HG02870 (cell line): ENCODE data around the gene TRIM46.

Experiments used
- ATAC-seq: cut with Tn5 transposase; IDR thresholded peaks from one replicate; pipeline ENCODE4 v1.9.1; 2021; ENCODE audit warnings: mild to moderate bottlenecking, moderate library complexity; ENCODE audit not compliant: unreplicated experiment

Gene TRIM46

GRCh38 chr1:155171836-155172731 lies 1.6 kb upstream of the TRIM46 start:
- peak; percentile 27 for ATAC-seq

GRCh38 chr1:155172732-155173477 lies 744 bp upstream of the TRIM46 start, which contains the start of gene KRTCAP2:
Gene KRTCAP2 (minus strand): TSS chr1:155173304. CDS start chr1:155173224, 80 bp downstream.
- peak; percentile 49 for ATAC-seq

DNA sequence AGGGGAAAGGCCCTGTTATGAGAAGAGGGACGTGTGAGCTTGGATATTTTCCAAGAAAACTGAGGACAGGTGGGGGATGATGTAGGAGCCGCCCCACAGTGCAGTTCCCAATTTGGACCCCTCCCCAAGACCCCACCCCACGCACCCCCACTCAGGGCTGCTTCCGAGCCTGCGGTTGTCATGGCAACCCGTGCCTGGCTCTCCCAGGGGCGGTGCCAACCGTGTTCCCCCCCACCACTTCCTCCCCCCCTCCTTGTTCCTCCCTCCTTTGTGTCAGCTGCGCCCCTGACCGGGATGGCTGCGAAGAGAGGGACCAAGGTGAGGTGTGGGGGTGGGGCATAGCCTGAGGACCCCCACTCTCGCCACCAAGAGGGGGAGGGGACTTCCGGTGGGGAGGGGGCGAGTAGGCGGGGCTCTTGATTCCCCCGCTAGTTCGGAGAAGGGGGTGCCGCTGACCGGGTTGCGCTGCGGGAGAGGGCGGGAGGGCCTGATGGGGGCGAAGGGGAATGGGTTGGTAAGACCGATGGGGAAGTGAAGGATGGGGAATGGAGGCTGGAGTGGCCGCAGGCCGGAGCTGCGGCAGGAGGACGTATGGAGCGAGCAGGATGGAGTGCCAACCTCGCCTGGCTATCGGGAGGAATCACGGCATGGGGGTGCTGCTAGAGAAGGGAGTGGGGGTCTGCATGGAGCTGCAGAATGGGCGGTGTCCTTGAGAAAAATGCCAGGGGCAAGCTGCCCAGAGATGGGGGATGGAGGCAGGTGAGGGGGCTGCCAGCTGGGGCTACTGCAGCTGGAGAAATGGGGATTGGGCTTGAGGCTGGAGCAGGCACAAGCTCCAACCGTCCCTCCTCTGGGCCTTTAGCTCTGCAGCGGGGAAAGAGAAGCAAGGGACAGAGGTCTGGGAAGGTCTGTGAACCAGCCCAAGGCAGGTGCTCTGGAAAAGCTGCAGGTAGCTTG lies 953 bp downstream of the TRIM46 start:
- ATAC-seq = no peak

DNA sequence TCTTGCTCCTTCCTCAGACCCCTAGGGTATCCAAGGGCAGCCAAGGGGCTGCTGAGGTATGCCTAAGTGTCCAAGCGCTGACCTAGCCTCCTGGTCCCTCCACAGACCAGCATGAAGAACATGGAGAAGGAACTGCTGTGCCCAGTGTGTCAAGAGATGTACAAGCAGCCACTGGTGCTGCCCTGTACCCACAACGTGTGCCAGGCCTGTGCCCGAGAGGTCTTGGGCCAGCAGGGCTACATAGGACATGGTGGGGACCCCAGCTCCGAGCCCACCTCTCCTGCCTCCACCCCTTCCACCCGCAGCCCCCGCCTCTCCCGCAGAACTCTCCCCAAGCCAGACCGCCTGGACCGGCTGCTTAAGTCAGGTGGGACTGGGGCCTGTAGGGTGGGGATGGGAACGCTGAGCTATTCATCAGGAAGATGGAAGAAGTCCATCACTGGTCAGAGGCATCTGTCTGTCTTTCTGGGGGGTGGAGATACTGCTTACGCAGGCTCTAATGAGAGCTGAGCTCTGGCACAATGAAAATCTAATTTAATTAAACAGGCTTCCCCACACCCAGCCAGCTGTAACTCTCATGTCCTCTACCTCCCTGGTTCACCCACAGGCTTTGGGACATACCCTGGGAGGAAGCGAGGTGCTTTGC lies 1.8 kb downstream of the TRIM46 start:
- no peak for ATAC-seq

- ATAC-seq = no peak
Observed at GRCh38 chr1:155175927-155176371, 2.3 kb downstream of the TRIM46 start.

DNA sequence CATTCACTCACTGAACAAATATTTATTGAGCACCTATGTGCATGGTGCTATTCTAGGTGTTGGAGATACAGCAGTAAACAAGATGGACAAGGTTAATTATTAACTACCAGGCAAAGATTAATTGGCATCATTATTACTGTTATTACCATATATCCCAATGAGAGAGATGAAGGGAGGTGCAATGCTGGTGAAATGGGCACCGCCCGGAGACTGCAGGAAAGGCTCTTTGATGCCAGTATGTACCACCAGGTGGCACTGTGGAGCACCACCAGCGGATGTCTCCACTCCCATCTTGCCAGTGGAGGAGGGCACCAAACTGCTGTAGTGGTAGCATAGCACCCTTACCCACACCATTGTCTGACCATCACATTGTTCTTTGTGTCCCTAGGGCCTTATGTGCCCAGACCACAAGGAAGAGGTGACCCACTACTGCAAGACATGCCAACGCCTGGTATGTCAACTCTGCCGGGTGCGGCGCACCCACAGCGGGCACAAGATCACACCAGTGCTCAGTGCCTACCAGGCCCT lies 3.0 kb downstream of the TRIM46 start:
- ATAC-seq = no peak

GRCh38 chr1:155177192-155177917 lies 3.7 kb downstream of the TRIM46 start:
- ATAC-seq = no peak

DNA sequence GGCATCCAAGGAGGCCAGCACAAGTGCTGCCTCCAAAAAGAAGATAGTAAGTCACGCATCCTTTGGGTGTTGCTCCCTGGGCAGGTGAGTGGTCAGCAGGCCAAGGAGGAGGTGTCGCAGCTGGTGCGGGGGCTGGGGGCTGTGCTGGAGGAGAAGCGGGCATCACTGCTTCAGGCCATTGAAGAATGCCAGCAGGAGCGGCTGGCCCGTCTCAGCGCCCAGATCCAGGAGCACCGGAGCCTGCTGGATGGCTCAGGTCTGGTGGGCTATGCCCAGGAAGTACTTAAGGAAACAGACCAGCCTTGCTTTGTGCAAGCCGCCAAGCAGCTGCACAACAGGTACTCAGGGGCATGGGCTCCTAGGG lies 4.3 kb downstream of the TRIM46 start:
- ATAC-seq = no peak

DNA sequence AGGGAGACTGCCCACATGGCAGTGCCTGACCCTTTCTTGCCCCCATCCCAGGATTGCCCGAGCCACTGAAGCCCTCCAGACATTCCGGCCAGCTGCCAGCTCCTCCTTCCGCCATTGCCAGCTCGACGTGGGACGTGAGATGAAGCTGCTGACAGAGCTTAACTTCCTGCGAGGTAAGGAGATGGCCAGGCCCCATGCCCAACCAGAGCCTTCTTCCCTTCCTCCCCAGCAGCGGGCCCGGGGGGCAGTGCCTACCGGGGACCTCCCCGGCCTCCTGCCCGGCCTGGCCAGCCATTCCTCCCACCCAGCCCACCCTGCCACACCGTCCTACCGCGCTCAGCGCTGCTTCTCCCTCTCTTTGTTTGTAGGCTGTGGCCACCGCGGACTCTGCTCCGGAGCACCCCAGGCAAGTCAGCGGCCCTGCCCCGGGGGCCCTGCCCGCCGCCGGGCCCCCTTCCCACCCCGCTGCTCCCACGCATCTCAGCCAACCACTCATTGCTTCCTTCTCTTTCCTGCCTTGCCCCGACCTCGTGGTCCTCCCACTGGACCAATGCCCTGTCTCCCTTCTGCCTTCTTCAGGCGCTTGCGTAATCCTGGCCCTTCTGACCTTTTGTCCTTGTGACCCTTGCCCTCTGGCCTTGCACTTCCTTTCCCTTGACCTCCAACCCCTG lies 4.9 kb downstream of the TRIM46 start:
- ATAC-seq = no peak

- ATAC-seq = no peak
Observed at GRCh38 chr1:155179112-155180031, 5.7 kb downstream of the TRIM46 start.

- ATAC-seq = no peak
Observed at GRCh38 chr1:155181371-155182051, 7.9 kb downstream of the TRIM46 start.

DNA sequence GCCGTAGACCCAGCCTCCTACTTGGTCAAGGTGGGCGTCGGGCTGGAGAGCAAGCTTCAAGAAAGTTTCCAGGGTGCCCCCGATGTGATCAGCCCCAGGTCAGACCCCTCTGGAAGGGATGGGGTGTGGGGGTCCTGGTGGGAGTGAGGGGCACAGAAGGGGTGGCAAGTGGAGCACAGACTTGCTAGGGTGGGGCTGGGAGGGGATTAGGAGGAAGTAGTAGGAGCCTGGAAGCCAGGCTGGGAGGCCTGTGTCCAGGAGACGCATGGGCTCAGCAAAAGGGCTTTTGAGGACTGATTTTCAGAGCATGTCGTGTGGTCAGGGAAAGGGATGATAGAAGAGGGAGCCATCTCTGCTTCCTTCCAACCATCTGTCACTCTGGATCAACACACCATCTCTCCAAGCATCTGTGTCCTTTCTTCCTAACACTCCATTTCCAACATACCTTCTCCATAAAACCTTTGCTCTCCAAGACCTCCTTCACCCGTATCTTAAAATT lies 8.5 kb downstream of the TRIM46 start:
- no peak for ATAC-seq

GRCh38 chr1:155183775-155184221 lies 10.1 kb downstream of the TRIM46 start:
- ATAC-seq = no peak

DNA sequence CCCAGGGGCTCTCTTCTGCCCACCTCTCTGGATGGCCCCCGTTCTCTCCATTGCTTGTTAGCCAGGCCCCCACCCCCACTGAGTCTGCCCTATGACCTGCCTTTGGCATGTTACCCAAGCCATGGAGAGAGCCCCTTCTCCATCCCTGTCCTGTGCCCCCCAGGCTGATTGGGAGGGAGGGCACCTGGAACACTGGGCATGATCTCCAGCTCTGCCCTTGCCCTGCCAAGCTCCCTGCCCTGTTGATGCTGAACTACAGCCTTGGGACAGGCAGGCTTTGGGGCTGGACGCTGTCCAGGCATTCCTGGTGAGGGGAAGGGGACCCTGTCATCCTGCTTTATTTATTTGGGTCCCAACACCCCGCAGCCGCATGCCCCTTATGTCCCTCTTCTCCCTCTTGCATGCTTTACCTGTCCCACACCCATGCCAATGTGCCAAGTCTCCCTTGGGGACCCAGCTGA lies 10.7 kb downstream of the TRIM46 start:
- no peak for ATAC-seq

DNA sequence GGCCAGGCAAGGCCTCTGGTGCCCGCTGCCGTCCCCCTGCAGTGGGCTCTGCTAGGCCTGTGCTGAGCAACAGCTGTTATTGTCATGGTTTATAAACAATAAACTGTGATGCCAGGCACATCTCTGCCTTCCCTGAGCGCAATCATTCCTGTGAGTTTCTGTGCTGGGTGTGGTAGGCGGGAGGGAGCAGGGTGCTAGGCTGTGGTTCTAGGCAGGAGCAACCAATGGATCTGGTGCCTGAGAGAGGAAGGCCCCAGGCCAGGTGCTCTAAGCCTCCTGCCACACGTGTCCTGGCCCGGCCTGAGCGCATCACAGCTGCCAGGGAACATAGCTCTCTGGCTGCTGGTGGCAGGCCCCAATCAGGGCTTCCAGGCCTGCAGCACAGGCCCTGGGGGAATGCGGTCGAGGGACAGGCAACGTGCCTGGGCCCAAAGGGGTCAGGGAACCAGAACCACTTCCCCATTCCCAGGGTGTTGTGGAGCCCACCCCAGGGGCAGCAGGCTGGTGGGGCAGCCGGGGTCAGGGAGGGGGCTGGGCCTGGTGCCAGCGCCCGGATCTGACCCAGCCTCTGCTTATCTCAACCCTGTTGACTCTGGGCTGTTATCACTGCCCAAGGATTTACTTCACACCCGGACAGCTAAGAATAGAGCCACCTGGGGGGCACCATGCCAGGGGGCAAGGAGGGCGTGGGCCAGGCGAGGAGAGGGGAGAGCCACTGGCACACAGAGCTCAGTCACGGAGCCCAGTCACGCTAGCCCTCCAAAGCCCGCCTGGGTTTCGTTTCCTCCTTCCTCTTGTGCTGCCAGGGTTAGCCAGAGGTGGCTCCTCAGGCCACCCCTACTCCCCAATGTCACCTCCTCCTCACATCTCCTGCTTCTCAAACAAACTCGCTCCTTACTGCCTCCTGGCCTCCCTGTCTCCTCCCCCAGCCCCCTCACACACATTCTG lies 11.5 kb downstream of the TRIM46 start:
- ATAC-seq = no peak

- ATAC-seq = no peak
Observed at GRCh38 chr1:155185783-155186066, 12.1 kb downstream of the TRIM46 start.
